Left ventricle myocardium inferior (tissue), 1 donor: ENCODE results near the gene COL8A1. TPM values are rescaled to one million over a fixed set of nuclear protein-coding genes. Genes with fewer than 3 reads are reported as not detected.

Experiments used
- DNase-seq: peaks from one replicate; pipeline ENCODE4 v3.0.0-alpha.2; 2020
- H3K27ac ChIP-seq: fragments of 200-600 bp; replicated peaks from 2 replicates; pipeline ENCODE4 v1.8.0; 2021
- H3K27me3 ChIP-seq: fragments of 200-600 bp; 2 replicates; pipeline ENCODE4 v1.8.0; 2021; ENCODE audit warnings: low read depth
- H3K36me3 ChIP-seq: fragments of 200-600 bp; 2 replicates; pipeline ENCODE4 v1.8.0; 2021
- H3K4me1 ChIP-seq: fragments of 200-600 bp; 2 replicates; pipeline ENCODE4 v1.8.0; 2021
- H3K4me3 ChIP-seq: fragments of 200-600 bp; 2 replicates; pipeline ENCODE4 v1.8.0; 2021; ENCODE audit warnings: mild to moderate bottlenecking, moderate library complexity
- H3K9me3 ChIP-seq: fragments of 200-600 bp; replicated peaks from 2 replicates; pipeline ENCODE4 v1.8.0; 2021
- intact Hi-C: fragments of 100-400 bp; cut with micrococcal nuclease; formaldehyde crosslinking; loops from one replicate; pipeline ENCODE4 v1.11.0; 2022
- total RNA-seq: library from RNA; stranded (reverse); fragmentation: NEBNext Ultra II Directional; extraction: Animal tissue kit (Norgen Biotek cat#: 25700); gene quantifications from one replicate; pipeline ENCODE4 v1.2.1, GENCODE V29; 2021
- TF ChIP-seq, protein P1 (sequence below): fragments of 200-600 bp; IDR thresholded peaks from 2 replicates; pipeline ENCODE4 v1.8.0; 2021; ENCODE audit warnings: antibody characterized with exemption, mild to moderate bottlenecking, borderline replicate concordance
- donor health status: DM: no; HTN: yes; CAD: no; lungs with severe emphysema.

COL8A1 gene
- total RNA-seq, 1 donor from 2014 or later: 16.4 TPM

DNA sequence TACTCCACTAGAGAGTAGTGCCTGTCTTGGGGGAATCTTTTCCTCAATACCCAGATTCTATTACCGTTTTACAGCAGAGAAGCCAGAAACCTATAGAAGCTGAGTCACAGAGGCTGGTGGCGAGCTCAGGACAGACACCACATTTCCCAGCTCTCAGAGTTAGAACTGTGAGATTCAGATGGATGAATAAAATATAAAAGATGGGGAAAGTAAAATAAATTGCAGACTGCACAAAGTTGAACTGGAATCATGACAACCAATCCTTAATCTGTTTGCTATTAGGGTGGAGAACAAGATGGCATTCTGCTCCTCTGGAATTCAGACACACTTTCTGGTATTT is 138.8 kb downstream of the COL8A1 start:
- H3K36me3 ChIP-seq: no peaks in the 10 kb centered on the region
- H3K27me3 ChIP-seq: no peaks in the 10 kb centered on the region
- H3K4me3 ChIP-seq: no peak overlapping the region
- no peaks in the 10 kb centered on the region for H3K4me1 ChIP-seq
- no peak for DNase-seq
- H3K9me3 ChIP-seq: no peaks in the 10 kb centered on the region
- intact Hi-C loops: no loop called here
- TF ChIP-seq, protein P1, sequence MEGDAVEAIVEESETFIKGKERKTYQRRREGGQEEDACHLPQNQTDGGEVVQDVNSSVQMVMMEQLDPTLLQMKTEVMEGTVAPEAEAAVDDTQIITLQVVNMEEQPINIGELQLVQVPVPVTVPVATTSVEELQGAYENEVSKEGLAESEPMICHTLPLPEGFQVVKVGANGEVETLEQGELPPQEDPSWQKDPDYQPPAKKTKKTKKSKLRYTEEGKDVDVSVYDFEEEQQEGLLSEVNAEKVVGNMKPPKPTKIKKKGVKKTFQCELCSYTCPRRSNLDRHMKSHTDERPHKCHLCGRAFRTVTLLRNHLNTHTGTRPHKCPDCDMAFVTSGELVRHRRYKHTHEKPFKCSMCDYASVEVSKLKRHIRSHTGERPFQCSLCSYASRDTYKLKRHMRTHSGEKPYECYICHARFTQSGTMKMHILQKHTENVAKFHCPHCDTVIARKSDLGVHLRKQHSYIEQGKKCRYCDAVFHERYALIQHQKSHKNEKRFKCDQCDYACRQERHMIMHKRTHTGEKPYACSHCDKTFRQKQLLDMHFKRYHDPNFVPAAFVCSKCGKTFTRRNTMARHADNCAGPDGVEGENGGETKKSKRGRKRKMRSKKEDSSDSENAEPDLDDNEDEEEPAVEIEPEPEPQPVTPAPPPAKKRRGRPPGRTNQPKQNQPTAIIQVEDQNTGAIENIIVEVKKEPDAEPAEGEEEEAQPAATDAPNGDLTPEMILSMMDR: no peak
- no peak overlapping the region for H3K27ac ChIP-seq

DNA sequence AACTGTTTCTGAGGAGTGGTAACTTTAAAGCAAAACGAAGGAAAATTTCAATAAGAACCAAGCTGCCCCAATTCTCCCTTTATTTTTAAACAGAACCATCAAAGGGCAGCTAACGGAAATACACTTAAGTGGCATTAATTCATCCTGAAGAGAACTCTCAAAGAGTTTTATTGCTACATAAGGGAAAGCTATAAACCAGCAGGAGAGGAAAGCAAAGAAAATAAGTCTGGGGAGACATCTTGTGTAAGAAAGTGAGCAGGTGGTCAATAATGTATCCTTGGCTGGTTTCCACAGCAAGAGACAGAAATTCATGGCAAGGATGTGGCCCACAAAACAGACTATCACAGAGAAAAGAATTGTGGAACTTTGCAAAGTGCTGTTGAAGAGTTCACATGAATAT is 139.3 kb downstream of the COL8A1 start:
- Histone ChIP-seq H3K36me3 (no peaks in the 10 kb centered on the region), H3K27ac (no peak overlapping the region), H3K9me3 (no peaks in the 10 kb centered on the region), H3K4me1 (no peaks in the 10 kb centered on the region), H3K27me3 (no peaks in the 10 kb centered on the region), H3K4me3 (no peak overlapping the region)
- no peak for DNase-seq
- TF ChIP-seq, protein P1: no peak
- intact Hi-C loops: no loop called here

DNA sequence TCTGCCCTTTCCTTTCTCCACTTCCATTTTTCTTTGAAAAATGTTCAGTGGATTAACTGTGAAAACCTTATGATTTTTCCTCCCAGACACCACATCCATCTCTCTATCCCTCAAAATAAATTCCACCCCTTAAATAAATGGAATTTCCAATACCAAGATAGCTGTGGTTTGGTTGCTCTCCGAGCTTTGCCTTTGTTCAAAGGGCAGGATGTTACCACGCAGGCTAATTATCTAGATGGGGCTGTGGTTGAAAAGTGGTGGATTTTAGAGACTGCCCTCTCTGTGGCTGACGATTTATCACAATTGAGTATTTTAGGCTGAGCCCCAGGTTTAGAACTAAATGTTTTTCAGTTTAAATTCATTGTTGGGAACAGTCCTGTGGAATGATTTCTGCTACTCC is 142.4 kb downstream of the COL8A1 start:
- no peak for DNase-seq
- H3K4me3 ChIP-seq: no peak overlapping the region
- H3K27ac ChIP-seq: no peak overlapping the region
- H3K27me3 ChIP-seq: no peaks in the 10 kb centered on the region
- TF ChIP-seq, protein P1: no peak
- no peaks in the 10 kb centered on the region for H3K4me1 ChIP-seq
- intact Hi-C loops: no loop called here
- H3K9me3 ChIP-seq: no peaks in the 10 kb centered on the region
- no peaks in the 10 kb centered on the region for H3K36me3 ChIP-seq

DNA sequence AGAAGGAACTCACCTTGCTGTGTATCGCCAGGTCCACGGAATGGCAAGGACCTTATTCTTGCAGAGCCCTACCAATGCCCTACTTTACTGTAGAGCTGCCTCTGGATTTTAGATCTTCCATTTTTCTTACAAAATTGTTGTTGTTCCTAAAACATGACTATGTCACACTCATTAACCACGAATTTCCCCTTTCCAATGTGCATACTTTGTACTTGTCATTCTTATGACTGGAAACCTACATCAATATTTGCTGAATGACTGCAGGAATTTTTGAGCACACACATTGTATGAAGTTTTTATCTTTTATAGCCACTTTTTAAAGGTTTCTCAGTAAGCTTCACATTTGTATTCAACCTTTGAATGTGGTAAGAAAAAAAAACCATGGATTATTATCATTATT is 143.4 kb downstream of the COL8A1 start:
- Histone ChIP-seq H3K9me3 (no peaks in the 10 kb centered on the region), H3K4me3 (no peak overlapping the region)
- intact Hi-C loops: no loop called here

DNA sequence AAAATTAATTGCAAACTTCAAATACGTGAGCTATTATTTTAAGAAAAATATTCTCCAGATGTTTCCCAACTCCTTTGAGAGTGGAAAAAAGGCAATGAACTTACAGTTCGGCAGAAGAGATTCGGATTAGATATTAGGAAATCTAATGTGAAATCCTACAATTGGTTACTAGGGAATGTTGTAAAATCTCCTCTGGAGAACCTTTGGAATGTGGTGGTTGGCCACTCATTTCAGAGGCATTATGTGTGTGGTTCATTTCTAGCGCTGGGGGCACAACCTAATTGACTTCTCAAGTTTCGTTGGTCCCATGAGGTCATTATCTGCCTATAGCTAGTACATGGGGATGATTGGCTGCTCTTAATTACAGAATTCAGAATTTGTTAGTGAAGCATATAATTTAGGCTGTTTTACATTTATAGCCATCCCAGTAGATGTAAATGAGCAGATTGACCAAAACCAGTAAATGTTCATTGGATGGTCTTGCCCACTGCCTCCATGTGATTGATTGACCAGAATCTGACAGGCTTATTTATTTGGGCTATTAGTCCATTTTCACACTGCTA is 144.7 kb downstream of the COL8A1 start:
- no peaks in the 10 kb centered on the region for H3K9me3 ChIP-seq
- no peak overlapping the region for H3K27ac ChIP-seq
- no peak for DNase-seq
- TF ChIP-seq, protein P1: no peak
- H3K4me1 ChIP-seq: no peaks in the 10 kb centered on the region
- H3K36me3 ChIP-seq: no peaks in the 10 kb centered on the region
- H3K27me3 ChIP-seq: no peaks in the 10 kb centered on the region
- intact Hi-C loops: no loop called here
- H3K4me3 ChIP-seq: no peak overlapping the region

More for the DNA sequence above, 143.4 kb downstream of the COL8A1 start:
- Histone ChIP-seq H3K36me3 (no peaks in the 10 kb centered on the region), H3K27ac (no peak overlapping the region), H3K27me3 (no peaks in the 10 kb centered on the region), H3K4me1 (no peaks in the 10 kb centered on the region)
- TF ChIP-seq, protein P1: no peak
- no peak for DNase-seq
